Mononuclear cell (primary cell): ENCODE measurements around the gene FIBCD1. TPM values are rescaled to one million over a fixed set of nuclear protein-coding genes. Genes with fewer than 3 reads are reported as not detected.

Experiments
- H3K27me3 ChIP-seq: 2 replicates; pipeline ENCODE4 v1.6.0; 2011; ENCODE audit warnings: low read length, control low read depth; ENCODE audit not compliant: insufficient read depth
- H3K4me1 ChIP-seq: 2 replicates; pipeline ENCODE4 v1.5.1; 2011; ENCODE audit warnings: mild to moderate bottlenecking, low read length, control low read depth; ENCODE audit not compliant: insufficient read depth
- H3K4me3 ChIP-seq: 2 replicates; pipeline ENCODE4 v1.5.1; 2011; ENCODE audit warnings: mild to moderate bottlenecking, low read length, moderate library complexity
- H3K9me3 ChIP-seq: 2 replicates; pipeline ENCODE4 v1.5.1; 2011; ENCODE audit warnings: low read depth, mild to moderate bottlenecking, control low read depth, low read length
- total RNA-seq: library from RNA; depleted of rRNA; stranded (reverse); fragments of >200 nt; gene quantifications from one replicate; pipeline ENCODE4 v1.2.3, GENCODE V29; 2012

FIBCD1 gene
- total RNA-seq, 1 donor = not detected

DNA sequence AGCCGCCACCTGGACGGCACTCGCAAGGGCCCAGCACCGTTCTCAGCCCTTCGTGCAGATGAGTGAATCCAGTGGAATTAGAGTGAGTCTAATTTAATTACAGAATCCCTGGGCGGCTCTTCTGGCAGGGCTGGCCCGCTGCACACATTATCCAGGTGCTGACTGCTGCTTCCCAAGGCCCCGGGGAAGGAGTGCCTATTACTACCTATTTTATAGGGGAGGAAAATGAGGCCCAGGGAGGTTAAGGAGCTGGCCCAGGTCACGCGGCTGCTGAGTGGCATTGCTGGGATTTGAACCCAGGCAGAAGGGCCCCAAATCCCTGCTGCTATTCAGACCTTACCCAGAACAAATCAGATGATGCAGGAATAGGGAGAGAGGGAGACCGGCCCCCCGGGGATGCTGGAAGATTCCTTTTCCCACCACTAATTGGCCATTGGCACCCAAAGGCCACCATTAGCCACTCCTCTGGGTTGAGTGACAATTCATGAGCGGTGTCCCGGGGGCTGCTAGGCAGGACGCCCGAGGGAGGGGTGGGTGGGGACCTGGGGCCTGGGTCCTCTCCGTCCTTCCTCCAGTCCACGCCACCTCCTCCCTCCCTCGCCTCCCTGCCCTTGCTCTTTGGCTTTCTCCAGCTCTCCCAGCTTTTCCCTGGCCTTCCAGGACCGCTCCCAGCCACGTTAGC, 32.2 kb downstream of the FIBCD1 start:
- Histone ChIP-seq H3K27me3 (no peaks in the 10 kb centered on the region), H3K9me3 (no peaks in the 10 kb centered on the region), H3K4me1 (no peaks in the 10 kb centered on the region), H3K4me3 (no peak overlapping the region)

DNA sequence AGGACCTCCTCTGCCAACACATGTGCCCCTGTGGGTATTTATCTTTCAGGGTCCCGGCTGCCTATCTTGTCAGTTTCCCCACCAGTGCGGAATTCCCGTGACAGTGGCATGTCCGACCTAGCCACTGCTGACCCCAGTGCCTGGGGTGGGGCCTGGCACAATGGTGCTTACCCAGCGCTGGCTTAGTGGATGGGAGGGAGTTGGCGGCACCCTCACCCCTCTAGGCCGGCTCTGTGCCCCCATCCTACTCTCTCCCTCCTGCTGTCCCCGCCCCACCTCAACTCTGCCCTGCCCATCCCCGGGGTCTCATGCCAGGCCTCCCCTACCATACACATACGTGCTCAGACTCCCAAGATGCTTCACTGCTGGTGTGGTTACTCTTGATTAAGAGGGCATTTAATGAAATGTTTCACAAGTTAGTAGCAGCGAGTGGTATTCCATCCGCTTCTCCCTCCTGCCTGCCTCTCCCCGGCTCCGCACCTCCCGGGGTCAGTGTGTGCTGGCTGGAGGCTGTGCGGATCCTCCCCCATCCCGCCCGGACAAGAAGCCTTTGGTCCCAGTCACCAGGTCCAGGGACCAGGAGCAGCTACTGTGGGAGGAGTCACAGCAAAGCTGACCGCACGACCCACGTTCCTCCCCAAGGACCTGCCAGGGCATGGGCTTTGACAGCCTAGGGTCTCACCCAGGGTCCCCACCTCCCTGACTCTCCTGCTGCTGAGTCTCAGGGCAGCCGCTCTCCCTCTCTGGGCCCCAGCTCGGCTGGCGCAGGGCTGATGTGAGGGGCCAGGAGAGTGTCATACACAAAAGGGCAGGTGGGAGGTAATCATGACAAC, 32.9 kb downstream of the FIBCD1 start:
- Histone ChIP-seq H3K4me1 (no peaks in the 10 kb centered on the region), H3K9me3 (no peaks in the 10 kb centered on the region), H3K27me3 (no peaks in the 10 kb centered on the region), H3K4me3 (no peak overlapping the region)

DNA sequence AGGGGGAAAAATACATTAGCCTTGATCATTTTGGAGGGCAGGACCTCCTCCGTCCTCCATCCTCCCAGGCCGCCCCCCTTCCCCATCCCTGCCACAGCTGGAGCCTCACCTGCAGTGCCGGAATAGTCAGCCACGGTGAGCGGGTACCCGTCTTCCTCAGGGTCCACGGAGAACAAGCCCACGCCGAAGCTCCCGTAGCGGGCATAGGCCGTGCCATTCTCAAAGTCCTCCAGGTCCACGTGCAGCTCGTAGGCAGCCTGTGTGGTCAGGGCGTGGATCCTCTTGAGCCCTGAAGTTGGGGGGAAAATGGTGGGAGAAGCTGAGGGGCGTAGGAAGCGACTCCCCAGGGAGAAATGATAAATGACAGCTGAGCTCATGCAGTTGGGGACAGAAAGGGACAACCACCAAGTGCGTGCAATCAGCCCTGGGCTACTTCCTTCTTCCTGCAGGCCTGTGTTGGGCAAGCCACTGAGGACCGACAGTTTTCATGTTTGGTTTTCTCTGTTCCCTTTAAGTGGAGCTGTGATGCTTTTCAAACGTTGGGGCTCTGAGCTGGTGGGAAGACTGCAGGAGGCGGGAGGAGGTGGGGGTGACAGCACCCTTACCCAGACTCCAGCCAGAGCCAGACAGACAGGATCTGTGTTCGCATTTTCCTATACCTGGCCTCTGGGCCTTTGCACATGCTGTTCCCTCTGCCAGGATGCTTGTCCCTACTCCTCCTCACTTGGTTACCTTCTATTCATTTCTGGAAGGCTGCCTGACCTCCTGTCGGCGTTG, 33.7 kb downstream of the FIBCD1 start:
- no peaks in the 10 kb centered on the region for H3K27me3 ChIP-seq

DNA sequence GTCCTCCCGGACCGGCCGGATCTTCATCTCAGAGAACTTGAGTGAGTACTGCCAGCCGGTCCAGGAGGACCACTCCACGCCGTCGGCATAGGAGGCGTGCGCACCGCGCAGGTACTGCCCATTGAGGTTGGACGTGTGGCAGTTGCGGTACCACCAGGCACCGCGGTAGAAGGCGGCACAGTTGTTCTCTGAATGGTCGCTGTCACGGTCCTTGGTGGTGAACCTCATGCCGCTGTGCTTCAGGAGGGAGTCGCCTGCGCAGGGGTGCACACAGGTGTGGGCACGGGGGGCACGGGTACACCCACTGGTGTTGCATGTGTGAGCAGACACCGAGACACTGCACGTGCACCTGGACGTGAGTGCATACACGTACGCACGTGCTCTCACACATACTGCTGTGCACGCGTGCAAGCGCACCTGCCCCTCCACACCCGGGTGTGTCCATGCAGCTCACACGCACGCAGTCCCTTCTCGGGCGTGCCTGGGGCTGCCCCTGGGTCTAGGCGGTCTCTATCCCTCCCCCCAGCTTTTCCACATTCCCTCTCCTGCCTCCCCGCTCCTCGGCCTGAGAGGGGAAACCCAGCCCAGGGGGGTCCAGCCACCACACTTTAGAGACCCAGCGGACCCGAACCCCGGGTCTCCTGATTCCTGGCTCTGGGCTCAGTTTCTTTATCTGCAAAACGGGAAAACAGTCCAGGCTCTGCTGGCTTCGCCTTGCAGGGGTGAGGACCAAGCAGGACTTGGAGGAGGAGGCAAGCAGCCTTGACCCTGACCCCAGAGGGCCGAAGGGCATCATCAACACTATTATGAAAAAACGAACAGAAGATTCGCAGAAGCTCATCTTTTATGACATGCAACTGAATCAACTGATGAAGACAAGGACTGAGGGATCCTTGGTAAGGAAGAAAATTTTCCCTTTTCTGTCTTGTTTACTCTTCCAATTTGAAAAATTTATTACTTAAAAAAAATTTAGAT, 34.7 kb downstream of the FIBCD1 start:
- H3K4me1 ChIP-seq = no peaks in the 10 kb centered on the region
- H3K4me3 ChIP-seq = no peak overlapping the region
- H3K27me3 ChIP-seq = no peaks in the 10 kb centered on the region
- H3K9me3 ChIP-seq = no peaks in the 10 kb centered on the region

More for the DNA sequence above, 33.7 kb downstream of the FIBCD1 start:
- Histone ChIP-seq H3K4me1 (no peaks in the 10 kb centered on the region), H3K9me3 (no peaks in the 10 kb centered on the region), H3K4me3 (no peak overlapping the region)

DNA sequence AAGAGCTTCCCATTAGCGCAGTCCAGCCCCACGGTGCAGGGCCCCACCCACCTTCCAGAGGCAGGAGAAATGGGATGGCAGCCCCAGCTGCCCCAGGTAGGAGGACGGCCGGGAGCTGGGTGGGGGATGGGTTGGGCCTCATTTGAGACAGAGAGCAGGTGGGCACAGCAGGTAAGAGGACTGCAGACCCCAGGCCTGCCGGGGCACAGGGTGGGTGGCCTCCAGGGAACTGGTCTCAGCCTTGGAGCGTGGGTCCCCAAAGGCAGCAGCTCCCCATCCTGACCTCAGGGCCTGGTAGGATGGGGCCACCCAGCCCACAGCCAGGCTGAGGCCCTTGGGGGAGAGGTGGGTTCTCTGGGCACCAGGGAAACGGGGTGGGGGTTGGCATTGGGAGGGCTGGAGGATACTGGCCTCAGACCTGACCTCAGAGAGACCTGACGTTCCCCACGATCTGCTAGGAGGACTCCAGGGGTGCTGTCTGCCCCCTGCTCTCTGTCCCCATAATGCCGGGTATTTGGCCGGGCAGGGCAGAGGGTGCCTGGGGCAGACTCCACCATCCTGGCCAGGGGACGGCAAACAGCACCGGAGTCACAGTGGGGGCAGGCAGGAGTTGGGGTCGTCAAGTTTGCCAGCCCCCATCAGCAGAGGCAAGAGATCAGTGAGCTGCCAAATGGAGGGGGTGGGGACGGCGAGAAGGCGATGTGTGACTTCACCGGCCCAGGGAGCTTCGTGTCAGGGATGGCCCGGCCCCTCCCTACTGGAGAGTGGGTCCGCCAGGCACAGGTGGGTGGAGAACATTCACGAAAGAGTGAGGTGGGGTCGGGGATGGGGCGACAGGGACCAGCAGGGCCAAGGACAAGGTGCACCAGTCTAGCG, 35.6 kb downstream of the FIBCD1 start:
- H3K9me3 ChIP-seq = no peaks in the 10 kb centered on the region
- no peaks in the 10 kb centered on the region for H3K4me1 ChIP-seq
- H3K27me3 ChIP-seq = no peaks in the 10 kb centered on the region
- H3K4me3 ChIP-seq = no peak overlapping the region

DNA sequence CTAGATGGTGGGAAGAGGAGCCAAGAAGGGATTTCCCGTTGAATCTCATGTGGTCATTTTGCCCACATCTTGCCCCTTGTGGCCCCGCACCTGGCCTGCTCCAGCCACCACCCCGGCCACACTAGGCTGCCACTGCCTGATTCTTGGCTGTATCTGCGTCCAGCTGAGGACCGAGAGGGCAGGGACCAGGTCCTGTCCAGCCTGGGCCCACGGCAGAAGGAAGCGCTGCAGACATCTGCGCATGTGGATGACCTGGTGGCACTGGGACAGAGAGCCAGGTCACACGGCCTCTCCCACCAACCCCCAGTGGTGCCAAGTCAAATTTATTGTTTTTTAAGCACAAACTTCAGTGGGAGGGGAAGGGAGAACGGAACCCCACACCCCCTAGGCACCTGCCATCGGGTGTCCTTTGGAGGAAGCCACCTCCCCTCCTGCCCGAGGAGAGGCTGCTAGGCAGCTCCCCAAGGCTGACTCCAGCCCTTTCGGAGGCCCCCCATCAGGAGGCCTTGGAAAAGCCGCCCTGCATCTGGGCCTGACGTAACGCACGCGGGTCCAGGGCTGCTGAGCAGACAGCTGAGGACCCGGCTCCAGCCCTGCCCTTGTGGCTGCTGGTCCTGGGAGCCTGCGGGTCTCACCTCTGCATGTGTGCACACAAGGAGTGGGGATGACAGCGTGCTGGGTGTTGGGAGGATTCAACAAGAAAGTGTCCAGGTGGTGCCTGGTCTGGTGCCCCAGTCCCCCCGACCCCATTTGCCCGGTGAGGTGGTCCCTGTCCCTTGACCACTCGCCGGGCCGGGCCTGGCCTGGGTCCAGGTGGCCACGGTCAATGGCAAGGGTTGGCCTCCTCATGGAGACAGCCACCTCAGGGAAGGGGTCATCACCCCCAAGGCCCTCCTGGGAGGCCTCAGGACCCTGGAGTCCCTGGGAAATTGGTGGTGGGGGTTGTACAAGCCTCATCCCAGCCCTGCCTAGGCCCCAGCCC, 36.6 kb downstream of the FIBCD1 start:
- no peaks in the 10 kb centered on the region for H3K4me1 ChIP-seq
- H3K9me3 ChIP-seq = no peaks in the 10 kb centered on the region
- no peaks in the 10 kb centered on the region for H3K27me3 ChIP-seq
- H3K4me3 ChIP-seq = no peak overlapping the region

DNA sequence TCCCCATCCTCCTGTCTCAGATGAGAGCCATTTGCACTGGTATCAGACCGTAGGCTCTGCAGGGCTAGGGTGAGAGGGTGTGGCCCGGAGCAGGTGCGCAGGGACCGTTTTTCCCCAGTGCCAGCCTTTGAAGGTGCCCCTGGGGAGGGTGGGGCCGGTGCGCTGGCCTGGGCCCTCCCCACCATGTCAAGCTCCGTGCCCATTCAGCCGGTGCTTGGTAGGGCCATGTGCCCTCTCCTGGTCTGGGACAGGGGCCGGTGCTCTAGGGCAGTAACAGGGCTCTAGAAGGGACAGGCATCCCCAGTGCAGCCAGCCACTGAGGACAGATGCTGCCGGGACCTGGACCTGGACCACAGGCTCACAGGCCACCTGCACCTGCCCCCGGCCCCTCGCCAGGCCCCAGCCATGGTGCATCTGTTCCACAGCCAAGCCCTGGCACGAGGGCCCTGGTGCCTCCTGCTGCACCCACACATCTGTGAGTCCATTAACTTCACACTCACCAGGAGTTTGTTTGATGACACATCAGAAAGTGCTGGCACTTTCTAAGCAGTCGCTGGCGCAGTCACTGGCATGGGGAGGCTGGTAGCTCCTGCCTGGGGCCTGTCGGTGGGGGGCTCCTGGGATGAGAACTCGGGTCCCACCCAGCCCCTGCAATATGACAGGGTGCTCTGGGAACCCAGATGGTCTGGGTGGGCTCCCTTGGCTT, 37.4 kb downstream of the FIBCD1 start:
- no peaks in the 10 kb centered on the region for H3K4me1 ChIP-seq
- no peaks in the 10 kb centered on the region for H3K27me3 ChIP-seq
- H3K4me3 ChIP-seq = no peak overlapping the region
- H3K9me3 ChIP-seq = no peaks in the 10 kb centered on the region

DNA sequence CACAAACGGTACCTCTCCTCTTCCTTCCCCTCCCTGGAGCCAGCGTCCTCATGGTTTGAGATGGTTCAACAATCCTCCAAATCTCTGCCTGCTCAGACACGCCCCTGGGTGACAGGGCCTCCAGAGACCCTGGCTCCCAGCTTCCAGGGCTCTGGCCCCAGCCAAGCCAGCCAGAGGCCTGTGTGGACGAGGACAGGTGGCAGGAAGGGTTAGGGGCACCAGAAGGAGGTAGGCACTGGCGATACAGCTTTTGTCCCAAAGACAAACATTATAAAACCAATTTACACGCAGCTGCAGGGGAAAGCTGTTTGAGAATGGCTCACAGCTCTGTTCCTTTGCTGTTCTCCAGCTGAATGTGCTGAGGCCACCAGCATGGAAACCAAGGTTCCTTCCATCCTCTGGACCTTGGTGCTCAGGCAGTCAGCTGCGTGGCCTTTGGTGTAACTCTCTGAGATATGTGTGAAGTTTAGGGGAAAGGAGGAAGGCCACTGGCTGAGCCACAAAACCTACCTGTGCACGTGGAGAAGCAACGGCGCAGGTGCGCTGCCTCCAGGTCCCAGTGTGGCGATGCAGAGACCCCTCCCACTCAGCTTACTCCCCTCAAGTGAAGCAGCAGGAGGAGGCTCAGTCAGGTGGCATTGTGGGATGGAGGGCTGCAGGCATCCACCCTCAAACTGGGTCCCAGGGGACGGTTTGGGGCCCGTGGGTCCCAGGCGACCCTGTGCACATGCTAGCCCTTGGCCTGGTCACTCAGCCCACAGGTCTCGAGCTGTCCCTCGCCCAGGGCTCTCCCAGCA, 38.1 kb downstream of the FIBCD1 start:
- no peaks in the 10 kb centered on the region for H3K4me1 ChIP-seq
- no peaks in the 10 kb centered on the region for H3K27me3 ChIP-seq
- H3K4me3 ChIP-seq = no peak overlapping the region
- no peaks in the 10 kb centered on the region for H3K9me3 ChIP-seq

DNA sequence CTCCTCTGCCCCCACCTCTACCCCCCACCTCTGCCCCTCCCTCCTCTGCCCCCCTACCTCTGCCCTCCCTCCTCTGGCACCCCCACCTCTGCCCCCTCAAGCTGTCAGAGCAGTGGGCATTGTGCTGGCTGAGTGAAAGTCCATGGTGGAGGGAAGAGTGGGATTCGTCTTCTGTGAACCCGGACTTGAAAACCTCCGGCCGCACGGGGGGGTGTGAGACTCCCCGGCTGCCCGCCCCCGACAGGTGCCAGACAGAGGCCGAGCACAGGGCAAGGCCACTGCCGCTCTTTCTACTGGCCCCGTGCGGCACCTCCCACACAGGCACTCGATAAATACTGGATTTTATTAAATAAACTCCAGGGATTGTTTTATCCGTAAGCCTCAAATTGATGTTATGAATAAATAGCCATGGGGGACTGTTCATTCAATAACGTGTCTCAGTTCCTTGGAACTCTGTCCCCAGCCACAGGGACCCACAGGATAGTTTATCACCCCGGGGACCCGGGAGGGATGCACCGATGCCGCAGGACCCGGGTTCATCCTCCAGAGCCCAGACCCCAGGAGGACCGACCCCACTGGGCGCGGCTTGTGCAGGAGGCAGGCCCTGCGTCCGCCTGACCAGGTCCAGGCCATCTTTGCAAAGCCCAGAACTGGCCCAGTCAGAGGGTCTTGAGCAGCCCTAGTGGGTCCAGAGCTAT, 39.8 kb downstream of the FIBCD1 start:
- Histone ChIP-seq H3K27me3 (no peaks in the 10 kb centered on the region), H3K4me3 (no peak overlapping the region), H3K9me3 (no peaks in the 10 kb centered on the region), H3K4me1 (no peaks in the 10 kb centered on the region)

DNA sequence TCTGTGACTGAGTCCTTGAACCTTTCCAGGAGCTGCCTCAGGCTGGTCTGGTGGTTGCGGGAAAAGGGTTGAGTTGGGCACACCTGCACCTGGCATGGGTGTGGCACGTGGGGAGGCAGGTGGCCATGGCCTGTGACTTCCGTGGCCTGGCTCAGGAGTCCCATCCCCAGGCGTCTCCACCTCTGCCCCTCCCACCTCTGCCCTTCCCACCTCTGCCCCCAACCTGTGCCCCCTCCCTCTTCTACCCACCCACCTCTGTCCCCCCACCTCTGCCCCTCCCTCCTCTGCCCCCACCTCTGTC, 40.5 kb downstream of the FIBCD1 start:
- no peaks in the 10 kb centered on the region for H3K27me3 ChIP-seq
- no peak overlapping the region for H3K4me3 ChIP-seq
- H3K4me1 ChIP-seq = peaks cover under 1% of the 10 kb centered on the region
- H3K9me3 ChIP-seq = no peaks in the 10 kb centered on the region

DNA sequence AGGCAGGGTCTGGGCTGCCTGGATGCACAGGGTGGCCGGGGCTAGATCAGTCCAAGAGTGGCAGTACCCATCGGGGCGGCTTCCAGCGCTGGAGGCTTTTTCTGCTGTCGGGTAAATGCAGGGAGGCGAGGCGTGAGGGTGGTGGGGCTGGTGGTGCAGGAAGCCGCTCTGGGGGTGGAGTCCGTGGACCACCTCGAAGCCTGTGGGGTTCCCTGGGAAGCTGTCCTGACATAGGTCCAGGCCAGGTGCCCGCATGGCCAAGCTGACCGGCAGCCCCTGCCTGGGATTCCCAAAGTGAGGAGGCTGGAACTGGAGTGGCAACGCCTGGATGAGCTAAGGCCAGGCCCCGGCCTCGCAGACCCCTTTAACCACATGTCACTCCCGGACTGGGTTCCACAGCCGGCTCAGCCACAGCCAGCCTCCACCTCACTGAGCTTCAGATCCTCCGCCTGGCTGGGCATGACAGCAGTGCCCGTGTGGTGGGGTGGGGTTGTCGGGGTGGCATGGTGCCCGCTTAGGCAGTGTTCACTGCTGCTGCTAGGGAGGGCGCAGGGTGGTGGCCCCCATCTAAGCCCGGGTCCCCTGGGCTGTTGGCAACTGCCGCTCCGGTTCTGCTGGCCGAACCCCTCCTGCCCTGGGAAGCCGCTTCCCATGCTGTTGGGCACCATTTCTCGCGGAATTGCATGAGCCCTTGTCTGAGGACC, 41.0 kb downstream of the FIBCD1 start:
- Histone ChIP-seq H3K4me1 (peaks cover 6% of the 10 kb centered on the region), H3K4me3 (no peak overlapping the region), H3K9me3 (no peaks in the 10 kb centered on the region), H3K27me3 (no peaks in the 10 kb centered on the region)
